Activated CD8-positive, alpha-beta memory T cell treated with anti-CD3 and anti-CD28 coated beads, Interleukin-2, amount 50 U/mL, for 1 hour (primary cell): ENCODE measurements around the gene FKBP8.
A peak's percentile ranks its signal among the peaks of the same experiment; 100 is the strongest.
"Not testable (repeated sequence)": the region's sequence is repeated elsewhere in the genome, so short reads cannot be mapped to it uniquely, and the experiment has no call there.

ENCODE experiments used
- DNase-seq: peaks from one replicate; pipeline ENCODE4 v3.0.0-alpha.2; 2020; ENCODE audit errors: extremely low read depth

FKBP8 gene

GRCh38 chr19:18542941-18543813, at the start of gene FKBP8:
TSS of gene FKBP8 (minus strand) at chr19:18543573. CDS start at chr19:18541970, 1,603 bp downstream.
- DNase-seq = peak; percentile 81

GRCh38 chr19:18592732-18593131, 49.4 kb upstream of the FKBP8 start:
- not testable (repeated sequence) for DNase-seq

- DNase-seq = no peak
Observed at GRCh38 chr19:18591735-18592385, 48.5 kb upstream of the FKBP8 start.

GRCh38 chr19:18590273-18591272, 47.2 kb upstream of the FKBP8 start:
- no peak for DNase-seq

GRCh38 chr19:18589380-18590272, 46.3 kb upstream of the FKBP8 start:
- peak; percentile 29 for DNase-seq

- peak; percentile 61 for DNase-seq
Observed at GRCh38 chr19:18588611-18589379, 45.4 kb upstream of the FKBP8 start, which contains the start of gene REX1BD. TSS of gene REX1BD (plus strand) at chr19:18588798. CDS start at chr19:18588802, 4 bp downstream.

GRCh38 chr19:18587962-18588610, 44.7 kb upstream of the FKBP8 start:
- DNase-seq = no peak

- no peak for DNase-seq
Observed at GRCh38 chr19:18587561-18587960, 44.2 kb upstream of the FKBP8 start.

GRCh38 chr19:18586306-18586705, 42.9 kb upstream of the FKBP8 start:
- no peak for DNase-seq

GRCh38 chr19:18580311-18580710, 36.9 kb upstream of the FKBP8 start:
- no peak for DNase-seq

- DNase-seq = no peak
Observed at GRCh38 chr19:18577365-18577914, 34.1 kb upstream of the FKBP8 start.

- DNase-seq = no peak
Observed at GRCh38 chr19:18576383-18576782, 33.0 kb upstream of the FKBP8 start.

GRCh38 chr19:18574691-18575291, 31.4 kb upstream of the FKBP8 start:
- DNase-seq = no peak

- peak; percentile 93 for DNase-seq
Observed at GRCh38 chr19:18571564-18572344, 28.4 kb upstream of the FKBP8 start, which contains the start of gene UBA52. TSS of gene UBA52 (plus strand) at chr19:18571857. CDS start at chr19:18573301, 1,444 bp downstream.

- DNase-seq = no peak
Observed at GRCh38 chr19:18568367-18568766, 25.0 kb upstream of the FKBP8 start.

GRCh38 chr19:18566953-18567352, 23.6 kb upstream of the FKBP8 start:
- no peak for DNase-seq

- no peak for DNase-seq
Observed at GRCh38 chr19:18562086-18562485, 18.7 kb upstream of the FKBP8 start.

- no peak for DNase-seq
Observed at GRCh38 chr19:18559685-18560084, 16.3 kb upstream of the FKBP8 start.
